Measurements from ENCODE around the gene SUPT3H.

GRCh38 chr6:45185403-45186251 lies 192.1 kb downstream of the SUPT3H start:
- TF ChIP-seq CTCF (conservative IDR thresholded peaks at IDR 0.05) (no peak), ZFX (IDR thresholded peaks at IDR 0.05) (no peak)
